ENCODE measurements around the gene PNPLA5. TPM values are rescaled to one million over a fixed set of nuclear protein-coding genes. Genes with fewer than 3 reads are reported as not detected.

Gene PNPLA5
- total and polyA plus RNA-seq, 2 of the 8 experiments (the other 6 are each of a cell fraction or from before 2014, with no cell fraction given): 3.9 to 6.8 TPM

DNA sequence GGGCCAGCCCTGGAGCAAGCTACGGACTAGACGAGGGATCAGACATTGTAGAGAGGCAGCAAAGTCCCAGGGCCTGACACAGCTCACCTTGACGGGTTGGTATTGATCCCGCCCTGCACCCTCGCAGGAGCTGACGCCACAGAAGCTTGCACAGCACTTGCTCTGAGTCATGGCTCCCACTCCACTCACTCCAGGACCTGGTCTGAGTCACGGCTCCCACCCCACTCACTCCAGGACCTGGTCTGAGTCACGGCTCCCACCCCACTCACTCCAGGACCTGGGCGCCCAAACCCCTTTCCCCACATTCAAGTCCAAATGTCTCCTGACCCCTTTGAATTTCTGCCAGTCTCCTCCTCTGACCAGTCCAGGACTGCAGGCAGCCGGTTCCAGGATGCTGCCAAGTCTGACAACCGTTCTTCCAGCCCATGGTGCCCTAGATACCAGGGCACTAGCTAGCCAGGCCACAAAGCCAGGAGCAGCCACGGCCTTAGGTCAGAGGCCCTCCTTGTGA lies 6.0 kb upstream of the PNPLA5 start (continued):
- TF ChIP-seq, protein P1, sequence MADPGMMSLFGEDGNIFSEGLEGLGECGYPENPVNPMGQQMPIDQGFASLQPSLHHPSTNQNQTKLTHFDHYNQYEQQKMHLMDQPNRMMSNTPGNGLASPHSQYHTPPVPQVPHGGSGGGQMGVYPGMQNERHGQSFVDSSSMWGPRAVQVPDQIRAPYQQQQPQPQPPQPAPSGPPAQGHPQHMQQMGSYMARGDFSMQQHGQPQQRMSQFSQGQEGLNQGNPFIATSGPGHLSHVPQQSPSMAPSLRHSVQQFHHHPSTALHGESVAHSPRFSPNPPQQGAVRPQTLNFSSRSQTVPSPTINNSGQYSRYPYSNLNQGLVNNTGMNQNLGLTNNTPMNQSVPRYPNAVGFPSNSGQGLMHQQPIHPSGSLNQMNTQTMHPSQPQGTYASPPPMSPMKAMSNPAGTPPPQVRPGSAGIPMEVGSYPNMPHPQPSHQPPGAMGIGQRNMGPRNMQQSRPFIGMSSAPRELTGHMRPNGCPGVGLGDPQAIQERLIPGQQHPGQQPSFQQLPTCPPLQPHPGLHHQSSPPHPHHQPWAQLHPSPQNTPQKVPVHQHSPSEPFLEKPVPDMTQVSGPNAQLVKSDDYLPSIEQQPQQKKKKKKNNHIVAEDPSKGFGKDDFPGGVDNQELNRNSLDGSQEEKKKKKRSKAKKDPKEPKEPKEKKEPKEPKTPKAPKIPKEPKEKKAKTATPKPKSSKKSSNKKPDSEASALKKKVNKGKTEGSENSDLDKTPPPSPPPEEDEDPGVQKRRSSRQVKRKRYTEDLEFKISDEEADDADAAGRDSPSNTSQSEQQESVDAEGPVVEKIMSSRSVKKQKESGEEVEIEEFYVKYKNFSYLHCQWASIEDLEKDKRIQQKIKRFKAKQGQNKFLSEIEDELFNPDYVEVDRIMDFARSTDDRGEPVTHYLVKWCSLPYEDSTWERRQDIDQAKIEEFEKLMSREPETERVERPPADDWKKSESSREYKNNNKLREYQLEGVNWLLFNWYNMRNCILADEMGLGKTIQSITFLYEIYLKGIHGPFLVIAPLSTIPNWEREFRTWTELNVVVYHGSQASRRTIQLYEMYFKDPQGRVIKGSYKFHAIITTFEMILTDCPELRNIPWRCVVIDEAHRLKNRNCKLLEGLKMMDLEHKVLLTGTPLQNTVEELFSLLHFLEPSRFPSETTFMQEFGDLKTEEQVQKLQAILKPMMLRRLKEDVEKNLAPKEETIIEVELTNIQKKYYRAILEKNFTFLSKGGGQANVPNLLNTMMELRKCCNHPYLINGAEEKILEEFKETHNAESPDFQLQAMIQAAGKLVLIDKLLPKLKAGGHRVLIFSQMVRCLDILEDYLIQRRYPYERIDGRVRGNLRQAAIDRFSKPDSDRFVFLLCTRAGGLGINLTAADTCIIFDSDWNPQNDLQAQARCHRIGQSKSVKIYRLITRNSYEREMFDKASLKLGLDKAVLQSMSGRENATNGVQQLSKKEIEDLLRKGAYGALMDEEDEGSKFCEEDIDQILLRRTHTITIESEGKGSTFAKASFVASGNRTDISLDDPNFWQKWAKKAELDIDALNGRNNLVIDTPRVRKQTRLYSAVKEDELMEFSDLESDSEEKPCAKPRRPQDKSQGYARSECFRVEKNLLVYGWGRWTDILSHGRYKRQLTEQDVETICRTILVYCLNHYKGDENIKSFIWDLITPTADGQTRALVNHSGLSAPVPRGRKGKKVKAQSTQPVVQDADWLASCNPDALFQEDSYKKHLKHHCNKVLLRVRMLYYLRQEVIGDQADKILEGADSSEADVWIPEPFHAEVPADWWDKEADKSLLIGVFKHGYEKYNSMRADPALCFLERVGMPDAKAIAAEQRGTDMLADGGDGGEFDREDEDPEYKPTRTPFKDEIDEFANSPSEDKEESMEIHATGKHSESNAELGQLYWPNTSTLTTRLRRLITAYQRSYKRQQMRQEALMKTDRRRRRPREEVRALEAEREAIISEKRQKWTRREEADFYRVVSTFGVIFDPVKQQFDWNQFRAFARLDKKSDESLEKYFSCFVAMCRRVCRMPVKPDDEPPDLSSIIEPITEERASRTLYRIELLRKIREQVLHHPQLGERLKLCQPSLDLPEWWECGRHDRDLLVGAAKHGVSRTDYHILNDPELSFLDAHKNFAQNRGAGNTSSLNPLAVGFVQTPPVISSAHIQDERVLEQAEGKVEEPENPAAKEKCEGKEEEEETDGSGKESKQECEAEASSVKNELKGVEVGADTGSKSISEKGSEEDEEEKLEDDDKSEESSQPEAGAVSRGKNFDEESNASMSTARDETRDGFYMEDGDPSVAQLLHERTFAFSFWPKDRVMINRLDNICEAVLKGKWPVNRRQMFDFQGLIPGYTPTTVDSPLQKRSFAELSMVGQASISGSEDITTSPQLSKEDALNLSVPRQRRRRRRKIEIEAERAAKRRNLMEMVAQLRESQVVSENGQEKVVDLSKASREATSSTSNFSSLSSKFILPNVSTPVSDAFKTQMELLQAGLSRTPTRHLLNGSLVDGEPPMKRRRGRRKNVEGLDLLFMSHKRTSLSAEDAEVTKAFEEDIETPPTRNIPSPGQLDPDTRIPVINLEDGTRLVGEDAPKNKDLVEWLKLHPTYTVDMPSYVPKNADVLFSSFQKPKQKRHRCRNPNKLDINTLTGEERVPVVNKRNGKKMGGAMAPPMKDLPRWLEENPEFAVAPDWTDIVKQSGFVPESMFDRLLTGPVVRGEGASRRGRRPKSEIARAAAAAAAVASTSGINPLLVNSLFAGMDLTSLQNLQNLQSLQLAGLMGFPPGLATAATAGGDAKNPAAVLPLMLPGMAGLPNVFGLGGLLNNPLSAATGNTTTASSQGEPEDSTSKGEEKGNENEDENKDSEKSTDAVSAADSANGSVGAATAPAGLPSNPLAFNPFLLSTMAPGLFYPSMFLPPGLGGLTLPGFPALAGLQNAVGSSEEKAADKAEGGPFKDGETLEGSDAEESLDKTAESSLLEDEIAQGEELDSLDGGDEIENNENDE (IDR thresholded peaks at IDR 0.05; ENCODE audit: insufficient replicate concordance, low read length): no peak
- TF ChIP-seq RFX5 (IDR thresholded peaks at IDR 0.05; ENCODE audit: borderline replicate concordance, low read depth, low read length): no peak
- TF ChIP-seq BACH1 (IDR thresholded peaks at IDR 0.05; ENCODE audit: low read length): no peak
- no peak for TF ChIP-seq CTBP2 (IDR thresholded peaks at IDR 0.05; ENCODE audit: borderline replicate concordance, insufficient read depth, insufficient read length, low read length)
- TF ChIP-seq KDM5A (IDR thresholded peaks at IDR 0.05; ENCODE audit: low read length): no peak
- no peak for TF ChIP-seq POLR2AphosphoS5 (IDR thresholded peaks at IDR 0.05; ENCODE audit: low read depth, low read length)
- TF ChIP-seq POU5F1 (IDR thresholded peaks at IDR 0.05; ENCODE audit: low read depth, low read length): no peak
- TF ChIP-seq SUZ12 (IDR thresholded peaks at IDR 0.05; ENCODE audit: low read length): no peak
- no peak for TF ChIP-seq BCL11A (IDR thresholded peaks at IDR 0.05; ENCODE audit: low read depth in 2 of 2, low read length in 2 of 2)
- no peak for TF ChIP-seq EGR1 (IDR thresholded peaks at IDR 0.05; ENCODE audit: borderline replicate concordance, low read depth, low read length)
- no peak for TF ChIP-seq KDM1A (IDR thresholded peaks at IDR 0.05; ENCODE audit: borderline replicate concordance, low read length)
